Erythroblast (primary cell): ENCODE data around the gene GOLPH3.

ENCODE experiments used
- GATA1 ChIP-seq: IDR thresholded peaks from 2 replicates; pipeline ENCODE4 v1.6.1; 2011; ENCODE audit warnings: low read depth, mild to moderate bottlenecking, control low read depth, low read length, moderate library complexity
- POLR2A ChIP-seq: IDR thresholded peaks from 2 replicates; pipeline ENCODE4 v1.6.1; 2011; ENCODE audit warnings: mild to moderate bottlenecking, low read length

GRCh38 chr5:32107291-32107690, 66.8 kb downstream of the GOLPH3 start:
- TF ChIP-seq POLR2A, result no peak
- TF ChIP-seq GATA1, result no peak
